SK-N-SH (cell line): Measurements from ENCODE around the gene CDC6. TPM values are rescaled to one million over a fixed set of nuclear protein-coding genes. Genes with fewer than 3 reads are reported as not detected.
A peak's percentile ranks its signal among the peaks of the same experiment; 100 is the strongest.

Experiments
- CTCF ChIA-PET: fragments of 300-600, 350-600 bp; formaldehyde crosslinking; extraction: SDS; loops from one replicate; lab custom pipeline; 2021; lab: Yijun Ruan, JAX
- POLR2A ChIA-PET: fragments of 350-600 bp; sonication (Branson Sonifier 250); formaldehyde crosslinking; extraction: SDS; loops from one replicate; lab custom pipeline; 2020; ENCODE audit warnings: antibody characterized with exemption, inconsistent platforms; lab: Yijun Ruan, JAX
- DNase-seq: peaks from one replicate; pipeline ENCODE4 v3.0.0; 2012
- H2AFZ ChIP-seq: fragments of 200-600 bp; sonication (generic); 2 replicates; pipeline ENCODE4 v1.8.1; 2016; ENCODE audit warnings: antibody characterized with exemption, mild to moderate bottlenecking, low read depth
- H3F3A ChIP-seq: fragments of 200-600 bp; sonication (generic); replicated peaks from 2 replicates; pipeline ENCODE3; 2016; ENCODE audit warnings: antibody characterized with exemption, mild to moderate bottlenecking; ENCODE audit not compliant: insufficient read depth
- H3K27ac ChIP-seq, 2 experiments: fragments of 200-500 bp in 1 of 2; fragments of 200-600 bp in 1 of 2; sonication (Bioruptor generic) in 1 of 2; sonication (generic), shearing (Covaris generic) in 1 of 2; 2 replicates each; pipeline versions ENCODE4 v1.5.1 to v1.6.1; 2014 to 2016; ENCODE audit warnings: low read depth in 2 of 2, inconsistent platforms in 1 of 2, low read length in 1 of 2, mild to moderate bottlenecking in 1 of 2, mixed read lengths in 1 of 2
- H3K27me3 ChIP-seq: fragments of 200-600 bp; sonication (generic), shearing (Covaris generic); 2 replicates; pipeline ENCODE4 v1.6.1; 2016; ENCODE audit warnings: mixed run types; ENCODE audit not compliant: insufficient read depth
- H3K36me3 ChIP-seq, 2 experiments: fragments of 200-500 bp in 1 of 2; fragments of 200-600 bp in 1 of 2; sonication (Bioruptor generic) in 1 of 2; sonication (generic) in 1 of 2; replicated peaks in 1 of 2; 2 replicates each; pipeline versions ENCODE3 to v1.5.1; 2014 to 2016; ENCODE audit warnings: low read length in 1 of 2, mild to moderate bottlenecking in 1 of 2; ENCODE audit not compliant: insufficient read depth in 2 of 2, control insufficient read depth in 1 of 2
- H3K4me1 ChIP-seq, 2 experiments: fragments of 200-500 bp in 1 of 2; fragments of 200-600 bp in 1 of 2; sonication (Bioruptor generic) in 1 of 2; sonication (generic), shearing (Covaris generic) in 1 of 2; 2 replicates each; pipeline versions ENCODE4 v1.5.1 to v1.6.1; 2014 to 2016; ENCODE audit warnings: low read depth in 1 of 2, low read length in 1 of 2, mixed run types in 1 of 2; ENCODE audit not compliant: insufficient read depth in 2 of 2, control insufficient read depth in 1 of 2
- H3K4me2 ChIP-seq: fragments of 200-600 bp; sonication (generic), shearing (Covaris generic); 2 replicates; pipeline ENCODE4 v1.6.1; 2017; ENCODE audit warnings: mixed run types
- H3K4me3 ChIP-seq, 2 experiments: fragments of 200-500 bp in 1 of 2; fragments of 200-600 bp in 1 of 2; sonication (Bioruptor generic) in 1 of 2; sonication (generic), shearing (Covaris generic) in 1 of 2; 2 replicates each; pipeline versions ENCODE4 v1.5.1 to v1.8.1; 2014 to 2016; ENCODE audit warnings: low read depth in 2 of 2, inconsistent platforms in 1 of 2, low read length in 1 of 2, mild to moderate bottlenecking in 1 of 2, mixed read lengths in 1 of 2, moderate library complexity in 1 of 2
- H3K79me2 ChIP-seq: fragments of 200-600 bp; sonication (generic); 2 replicates; pipeline ENCODE4 v1.8.1; 2017; ENCODE audit warnings: mild to moderate bottlenecking; ENCODE audit not compliant: insufficient read depth
- H3K9ac ChIP-seq: fragments of 200-600 bp; sonication (generic); 2 replicates; pipeline ENCODE4 v1.6.1; 2017; ENCODE audit warnings: mixed run types
- H3K9me2 ChIP-seq: fragments of 200-600 bp; sonication (generic); 2 replicates; pipeline ENCODE4 v1.6.1; 2017; ENCODE audit warnings: mixed run types
- H3K9me3 ChIP-seq: fragments of 200-600 bp; sonication (generic); 2 replicates; pipeline ENCODE4 v1.6.1; 2017; ENCODE audit warnings: mixed run types, mild to moderate bottlenecking, moderate library complexity
- H4K20me1 ChIP-seq: fragments of 200-600 bp; sonication (generic); 2 replicates; pipeline ENCODE4 v1.6.1; 2017; ENCODE audit warnings: mild to moderate bottlenecking, mixed run types; ENCODE audit not compliant: insufficient read depth
- CHD2 ChIP-seq: fragments of 150-350 bp; IDR thresholded peaks from 2 replicates; pipeline ENCODE4 v1.6.1; 2018; ENCODE audit warnings: low read length; ENCODE audit not compliant: partially characterized antibody
- EP300 ChIP-seq, 2 experiments: IDR thresholded peaks; 2 replicates each; pipeline versions ENCODE4 v1.4.0 to v1.6.1; 2012; ENCODE audit warnings: borderline replicate concordance in 1 of 2, low read depth in 1 of 2, low read length in 1 of 2
- GATA2 ChIP-seq: sonication (generic); formaldehyde crosslinking; IDR thresholded peaks from 2 replicates; pipeline ENCODE4 v1.5.0; 2020; ENCODE audit warnings: mild to moderate bottlenecking, missing genetic modification reagents
- POLR2AphosphoS5 ChIP-seq: IDR thresholded peaks from 2 replicates; pipeline ENCODE4 v1.6.1; 2012; ENCODE audit warnings: low read depth, low read length
- RFX5 ChIP-seq: IDR thresholded peaks from 2 replicates; pipeline ENCODE4 v1.6.1; 2012; ENCODE audit warnings: mild to moderate bottlenecking, improper control_type of control experiment, low read length
- SIN3A ChIP-seq: IDR thresholded peaks from 2 replicates; pipeline ENCODE4 v1.6.1; 2012; ENCODE audit warnings: low read depth, mild to moderate bottlenecking, low read length, moderate library complexity, borderline replicate concordance
- TAF1 ChIP-seq: IDR thresholded peaks from 2 replicates; pipeline ENCODE4 v1.6.1; 2012; ENCODE audit warnings: low read depth, mild to moderate bottlenecking, low read length, moderate library complexity, borderline replicate concordance
- TCF12 ChIP-seq: IDR thresholded peaks from 2 replicates; pipeline ENCODE4 v1.4.0; 2012
- YY1 ChIP-seq: IDR thresholded peaks from 2 replicates; pipeline ENCODE4 v1.4.0; 2012; ENCODE audit warnings: low read depth, mild to moderate bottlenecking
- WGBS: methylation state at CpG from one replicate; pipeline ENCODE4 v1.1.6; 2017; ENCODE audit warnings: low lambda C conversion rate; 5-methylcytosine and 5-hydroxymethylcytosine counted together
- polyA plus RNA-seq, 3 experiments: library from polyadenylated mRNA; depleted of rRNA; stranded (reverse); fragments of >200 nt; gene quantifications; 2 replicates each; pipeline ENCODE4 v1.2.3, GENCODE V29; 2012
- TF ChIP-seq, protein P1 (sequence below): fragments of 150-350 bp; IDR thresholded peaks from 2 replicates; pipeline ENCODE4 v1.6.1; 2016; ENCODE audit warnings: mild to moderate bottlenecking, low read depth, low read length
- TF ChIP-seq, protein P2 (sequence below): IDR thresholded peaks from 2 replicates; pipeline ENCODE4 v1.4.0; 2012; ENCODE audit warnings: low read depth, borderline replicate concordance
- TF ChIP-seq, protein P3 (sequence below): IDR thresholded peaks from 2 replicates; pipeline ENCODE4 v1.6.1; 2012; ENCODE audit warnings: mild to moderate bottlenecking, low read depth, low read length, moderate library complexity
- TF ChIP-seq, protein P4 (sequence below): IDR thresholded peaks from 2 replicates; pipeline ENCODE4; 2012
- TF ChIP-seq, protein P5 (sequence below): fragments of 200-600 bp; sonication (generic); IDR thresholded peaks from 2 replicates; pipeline ENCODE4 v1.6.1; 2017; ENCODE audit warnings: antibody characterized with exemption, mild to moderate bottlenecking, moderate library complexity

The CDC6 gene
- polyA plus RNA-seq, 1 of the 3 experiments (the other 2 are of a cell fraction): 12.7 TPM

DNA sequence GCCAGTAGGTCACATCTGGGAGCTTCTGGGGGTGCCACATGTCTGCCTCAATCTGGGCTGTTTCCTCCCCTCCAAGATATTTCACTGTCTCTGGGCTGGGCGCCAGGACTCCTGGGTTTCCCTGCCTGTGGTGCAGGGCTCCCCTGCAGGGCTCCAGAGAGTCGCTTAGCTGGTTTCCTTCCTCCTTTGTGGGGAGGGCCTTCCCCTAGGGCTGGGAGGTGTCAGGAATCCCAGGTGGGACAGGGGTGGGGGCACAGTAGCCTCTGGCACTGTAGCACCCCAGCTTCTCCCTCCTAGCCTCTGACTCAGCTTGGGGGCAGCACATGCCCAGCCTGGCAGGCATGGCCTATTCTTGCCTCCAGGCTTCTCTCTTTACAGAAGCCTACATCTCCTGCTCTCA is 23.9 kb downstream of the CDC6 start (continued):
- TF ChIP-seq, protein P1, sequence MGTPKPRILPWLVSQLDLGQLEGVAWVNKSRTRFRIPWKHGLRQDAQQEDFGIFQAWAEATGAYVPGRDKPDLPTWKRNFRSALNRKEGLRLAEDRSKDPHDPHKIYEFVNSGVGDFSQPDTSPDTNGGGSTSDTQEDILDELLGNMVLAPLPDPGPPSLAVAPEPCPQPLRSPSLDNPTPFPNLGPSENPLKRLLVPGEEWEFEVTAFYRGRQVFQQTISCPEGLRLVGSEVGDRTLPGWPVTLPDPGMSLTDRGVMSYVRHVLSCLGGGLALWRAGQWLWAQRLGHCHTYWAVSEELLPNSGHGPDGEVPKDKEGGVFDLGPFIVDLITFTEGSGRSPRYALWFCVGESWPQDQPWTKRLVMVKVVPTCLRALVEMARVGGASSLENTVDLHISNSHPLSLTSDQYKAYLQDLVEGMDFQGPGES: no peak
- TF ChIP-seq GATA2: no peak
- TF ChIP-seq RFX5: no peak
- TF ChIP-seq TAF1: no peak
- peak in 1 of 2 experiments; percentile 48; a peak in 1 of 4 replicates for TF ChIP-seq EP300 (IDR thresholded peaks at IDR 0.05; ENCODE audit: borderline replicate concordance in 1 of 2, low read depth in 1 of 2, low read length in 1 of 2)
- TF ChIP-seq YY1: no peak
- TF ChIP-seq, protein P2, sequence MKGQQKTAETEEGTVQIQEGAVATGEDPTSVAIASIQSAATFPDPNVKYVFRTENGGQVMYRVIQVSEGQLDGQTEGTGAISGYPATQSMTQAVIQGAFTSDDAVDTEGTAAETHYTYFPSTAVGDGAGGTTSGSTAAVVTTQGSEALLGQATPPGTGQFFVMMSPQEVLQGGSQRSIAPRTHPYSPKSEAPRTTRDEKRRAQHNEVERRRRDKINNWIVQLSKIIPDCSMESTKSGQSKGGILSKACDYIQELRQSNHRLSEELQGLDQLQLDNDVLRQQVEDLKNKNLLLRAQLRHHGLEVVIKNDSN: no peak; the same call in none of the 2 replicates
- no peak for TF ChIP-seq POLR2AphosphoS5
- no peak for TF ChIP-seq SIN3A
- TF ChIP-seq, protein P3, sequence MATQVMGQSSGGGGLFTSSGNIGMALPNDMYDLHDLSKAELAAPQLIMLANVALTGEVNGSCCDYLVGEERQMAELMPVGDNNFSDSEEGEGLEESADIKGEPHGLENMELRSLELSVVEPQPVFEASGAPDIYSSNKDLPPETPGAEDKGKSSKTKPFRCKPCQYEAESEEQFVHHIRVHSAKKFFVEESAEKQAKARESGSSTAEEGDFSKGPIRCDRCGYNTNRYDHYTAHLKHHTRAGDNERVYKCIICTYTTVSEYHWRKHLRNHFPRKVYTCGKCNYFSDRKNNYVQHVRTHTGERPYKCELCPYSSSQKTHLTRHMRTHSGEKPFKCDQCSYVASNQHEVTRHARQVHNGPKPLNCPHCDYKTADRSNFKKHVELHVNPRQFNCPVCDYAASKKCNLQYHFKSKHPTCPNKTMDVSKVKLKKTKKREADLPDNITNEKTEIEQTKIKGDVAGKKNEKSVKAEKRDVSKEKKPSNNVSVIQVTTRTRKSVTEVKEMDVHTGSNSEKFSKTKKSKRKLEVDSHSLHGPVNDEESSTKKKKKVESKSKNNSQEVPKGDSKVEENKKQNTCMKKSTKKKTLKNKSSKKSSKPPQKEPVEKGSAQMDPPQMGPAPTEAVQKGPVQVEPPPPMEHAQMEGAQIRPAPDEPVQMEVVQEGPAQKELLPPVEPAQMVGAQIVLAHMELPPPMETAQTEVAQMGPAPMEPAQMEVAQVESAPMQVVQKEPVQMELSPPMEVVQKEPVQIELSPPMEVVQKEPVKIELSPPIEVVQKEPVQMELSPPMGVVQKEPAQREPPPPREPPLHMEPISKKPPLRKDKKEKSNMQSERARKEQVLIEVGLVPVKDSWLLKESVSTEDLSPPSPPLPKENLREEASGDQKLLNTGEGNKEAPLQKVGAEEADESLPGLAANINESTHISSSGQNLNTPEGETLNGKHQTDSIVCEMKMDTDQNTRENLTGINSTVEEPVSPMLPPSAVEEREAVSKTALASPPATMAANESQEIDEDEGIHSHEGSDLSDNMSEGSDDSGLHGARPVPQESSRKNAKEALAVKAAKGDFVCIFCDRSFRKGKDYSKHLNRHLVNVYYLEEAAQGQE: no peak
- peak; percentile 32; the same call in 1 of the 2 replicates for TF ChIP-seq TCF12
- TF ChIP-seq, protein P4, sequence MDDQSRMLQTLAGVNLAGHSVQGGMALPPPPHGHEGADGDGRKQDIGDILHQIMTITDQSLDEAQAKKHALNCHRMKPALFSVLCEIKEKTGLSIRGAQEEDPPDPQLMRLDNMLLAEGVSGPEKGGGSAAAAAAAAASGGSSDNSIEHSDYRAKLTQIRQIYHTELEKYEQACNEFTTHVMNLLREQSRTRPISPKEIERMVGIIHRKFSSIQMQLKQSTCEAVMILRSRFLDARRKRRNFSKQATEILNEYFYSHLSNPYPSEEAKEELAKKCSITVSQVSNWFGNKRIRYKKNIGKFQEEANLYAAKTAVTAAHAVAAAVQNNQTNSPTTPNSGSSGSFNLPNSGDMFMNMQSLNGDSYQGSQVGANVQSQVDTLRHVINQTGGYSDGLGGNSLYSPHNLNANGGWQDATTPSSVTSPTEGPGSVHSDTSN: peak; percentile 36; the same call in 1 of the 2 replicates
- TF ChIP-seq CHD2: no peak

DNA sequence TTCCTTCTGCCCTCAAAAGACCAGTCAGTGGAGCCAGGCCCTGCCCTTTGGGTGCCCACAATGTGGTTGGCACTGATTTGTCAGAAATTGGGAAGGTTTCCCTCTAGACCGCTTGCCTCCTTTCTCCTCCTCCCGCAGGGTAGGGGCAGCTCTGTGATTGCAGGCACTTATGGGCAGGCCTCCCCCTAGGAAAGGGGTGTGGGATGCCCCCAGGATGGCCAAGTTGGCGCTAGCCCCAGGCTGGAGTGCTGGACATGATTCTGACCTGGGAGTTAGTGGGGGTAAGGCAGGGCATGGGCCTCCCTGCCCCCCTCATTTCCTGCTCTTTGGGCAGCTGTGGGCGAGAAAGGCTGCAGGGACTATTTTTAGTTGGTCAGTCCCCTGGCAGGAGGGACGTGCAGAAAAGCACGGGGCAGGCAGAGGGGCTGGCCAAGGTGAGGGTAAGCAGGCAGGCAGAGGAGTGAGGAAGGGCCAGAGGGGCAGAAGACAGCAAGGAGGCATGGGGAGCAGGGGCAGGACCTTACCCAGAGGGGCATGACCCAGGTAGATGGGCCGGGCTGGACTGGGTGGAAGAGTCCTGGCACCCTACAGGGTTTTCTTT is 24.6 kb downstream of the CDC6 start:
- CTCF ChIA-PET: interaction anchor here (36.0 to 57.6 kb wide), 2 partner anchors 7 to 26 kb away, joined by 1706 read pairs; partner anchors contain the start of genes CDC6, GJD3 and RARA
- no peaks in the 10 kb centered on the region for H3K9me3 ChIP-seq
- POLR2A ChIA-PET: interaction anchor here (1.3 to 3.9 kb wide), 3 partner anchors 14 to 42 kb away, joined by 4 to 27 read pairs (median 6); no protein-coding TSS in a partner anchor
- WGBS: 34% methylated on average over 7 of the region's 7 CpGs
- H3K9ac ChIP-seq: peak overlapping the region; percentile 58
- DNase-seq: peak; percentile 45
- H4K20me1 ChIP-seq: no peaks in the 10 kb centered on the region
- H2AFZ ChIP-seq: no peak overlapping the region
- H3K4me3 ChIP-seq: peak overlapping the region in 1 of 2 experiments; percentile 69; a peak in 1 of 4 replicates
- H3K27ac ChIP-seq: peak overlapping the region; percentile 95 to 99
- H3K36me3 ChIP-seq: no peaks in the 10 kb centered on the region
- peaks cover 72 to 91% of the 10 kb centered on the region in 2 experiments for H3K4me1 ChIP-seq
- peaks cover 61% of the 10 kb centered on the region for H3F3A ChIP-seq
- no peaks in the 10 kb centered on the region for H3K9me2 ChIP-seq
- peak overlapping the region; percentile 81 for H3K4me2 ChIP-seq
- H3K79me2 ChIP-seq: peaks cover 32% of the 10 kb centered on the region; the same call in 1 of the 2 replicates
- no peaks in the 10 kb centered on the region for H3K27me3 ChIP-seq
- TF ChIP-seq, protein P5, sequence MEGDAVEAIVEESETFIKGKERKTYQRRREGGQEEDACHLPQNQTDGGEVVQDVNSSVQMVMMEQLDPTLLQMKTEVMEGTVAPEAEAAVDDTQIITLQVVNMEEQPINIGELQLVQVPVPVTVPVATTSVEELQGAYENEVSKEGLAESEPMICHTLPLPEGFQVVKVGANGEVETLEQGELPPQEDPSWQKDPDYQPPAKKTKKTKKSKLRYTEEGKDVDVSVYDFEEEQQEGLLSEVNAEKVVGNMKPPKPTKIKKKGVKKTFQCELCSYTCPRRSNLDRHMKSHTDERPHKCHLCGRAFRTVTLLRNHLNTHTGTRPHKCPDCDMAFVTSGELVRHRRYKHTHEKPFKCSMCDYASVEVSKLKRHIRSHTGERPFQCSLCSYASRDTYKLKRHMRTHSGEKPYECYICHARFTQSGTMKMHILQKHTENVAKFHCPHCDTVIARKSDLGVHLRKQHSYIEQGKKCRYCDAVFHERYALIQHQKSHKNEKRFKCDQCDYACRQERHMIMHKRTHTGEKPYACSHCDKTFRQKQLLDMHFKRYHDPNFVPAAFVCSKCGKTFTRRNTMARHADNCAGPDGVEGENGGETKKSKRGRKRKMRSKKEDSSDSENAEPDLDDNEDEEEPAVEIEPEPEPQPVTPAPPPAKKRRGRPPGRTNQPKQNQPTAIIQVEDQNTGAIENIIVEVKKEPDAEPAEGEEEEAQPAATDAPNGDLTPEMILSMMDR: no peak
- TF ChIP-seq RFX5: no peak
- TF ChIP-seq, protein P1: no peak
- TF ChIP-seq, protein P2: no peak
